Ovary (tissue), 3 donors: ENCODE data around the gene LAMTOR4.

ENCODE experiments used
- EP300 ChIP-seq: sonication (generic); formaldehyde crosslinking; IDR thresholded peaks from one replicate; pipeline ENCODE4 v1.6.1; 2017; ENCODE audit warnings: antibody characterized with exemption
- POLR2A ChIP-seq: fragments of 450-650 bp; IDR thresholded peaks from one replicate; pipeline ENCODE4 v1.6.1; 2017; ENCODE audit warnings: antibody characterized with exemption, mild to moderate bottlenecking, moderate library complexity
- TF ChIP-seq, protein P1 (sequence below), 3 donors: fragments of 450-650 bp in 2 of 3; fragments of 200-600 bp in 1 of 3; IDR thresholded peaks; one replicate each; pipeline versions ENCODE4 v1.5.1 to v1.8.0; 2016 to 2022; ENCODE audit warnings: antibody characterized with exemption in 3 of 3, mild to moderate bottlenecking in 1 of 3
- donor health status: DM: no; HTN: no; CAD: no.

DNA sequence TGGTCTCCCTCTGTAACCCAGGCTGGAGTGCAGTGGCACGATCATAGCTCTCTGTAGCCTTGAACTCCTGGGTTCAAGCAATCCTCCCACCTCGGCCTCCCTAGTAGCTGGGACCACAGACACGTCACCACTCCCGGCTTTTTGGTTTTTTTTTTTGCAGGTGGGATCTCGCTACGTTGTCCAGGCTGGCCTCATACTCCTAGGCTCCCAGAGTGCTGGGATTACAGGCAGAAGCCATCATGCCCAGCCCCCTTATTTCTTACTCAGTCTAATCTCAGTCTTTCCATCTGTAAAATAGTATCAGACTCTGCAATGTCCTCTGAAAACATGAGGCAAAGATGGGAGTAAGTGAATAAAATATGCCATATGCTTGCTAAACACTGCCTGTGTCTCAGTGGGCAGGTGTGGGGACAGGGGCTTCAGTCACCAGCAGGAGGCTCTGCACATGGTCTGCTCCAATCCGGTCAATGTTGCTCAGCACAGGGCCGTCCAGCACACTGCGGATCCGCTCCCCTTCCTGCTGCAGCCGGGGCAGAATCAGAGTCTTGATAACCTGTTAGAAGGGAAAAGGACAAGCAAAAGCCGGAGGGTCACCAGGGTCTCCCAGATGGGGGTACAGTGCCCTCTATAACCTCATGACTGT, 39.1 kb upstream of the LAMTOR4 start:
- TF ChIP-seq POLR2A (no peak), EP300 (no peak)
- TF ChIP-seq, protein P1, sequence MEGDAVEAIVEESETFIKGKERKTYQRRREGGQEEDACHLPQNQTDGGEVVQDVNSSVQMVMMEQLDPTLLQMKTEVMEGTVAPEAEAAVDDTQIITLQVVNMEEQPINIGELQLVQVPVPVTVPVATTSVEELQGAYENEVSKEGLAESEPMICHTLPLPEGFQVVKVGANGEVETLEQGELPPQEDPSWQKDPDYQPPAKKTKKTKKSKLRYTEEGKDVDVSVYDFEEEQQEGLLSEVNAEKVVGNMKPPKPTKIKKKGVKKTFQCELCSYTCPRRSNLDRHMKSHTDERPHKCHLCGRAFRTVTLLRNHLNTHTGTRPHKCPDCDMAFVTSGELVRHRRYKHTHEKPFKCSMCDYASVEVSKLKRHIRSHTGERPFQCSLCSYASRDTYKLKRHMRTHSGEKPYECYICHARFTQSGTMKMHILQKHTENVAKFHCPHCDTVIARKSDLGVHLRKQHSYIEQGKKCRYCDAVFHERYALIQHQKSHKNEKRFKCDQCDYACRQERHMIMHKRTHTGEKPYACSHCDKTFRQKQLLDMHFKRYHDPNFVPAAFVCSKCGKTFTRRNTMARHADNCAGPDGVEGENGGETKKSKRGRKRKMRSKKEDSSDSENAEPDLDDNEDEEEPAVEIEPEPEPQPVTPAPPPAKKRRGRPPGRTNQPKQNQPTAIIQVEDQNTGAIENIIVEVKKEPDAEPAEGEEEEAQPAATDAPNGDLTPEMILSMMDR (IDR thresholded peaks at IDR 0.05) = no peak
